GM12878 (cell line): ENCODE data around the gene GOLIM4. TPM values are rescaled to one million over a fixed set of nuclear protein-coding genes. Genes with fewer than 3 reads are reported as not detected.

Source experiments
- BMI1 ChIP-seq: fragments of 450-650 bp; IDR thresholded peaks from 2 replicates; pipeline ENCODE4 v1.6.1; 2016; ENCODE audit warnings: mild to moderate bottlenecking, moderate library complexity, borderline replicate concordance
- EED ChIP-seq: sonication (generic); IDR thresholded peaks from 2 replicates; pipeline ENCODE4 v1.6.1; 2016; ENCODE audit warnings: antibody characterized with exemption, low read depth
- ETV6 ChIP-seq, 2 experiments: fragments of 450-650 bp in 1 of 2; IDR thresholded peaks in 1 of 2; conservative IDR thresholded peaks in 1 of 2; 2 replicates each; pipeline ENCODE4 v1.6.1; 2014; ENCODE audit warnings: antibody characterized with exemption in 1 of 2, borderline replicate concordance in 1 of 2, low read depth in 1 of 2, mild to moderate bottlenecking in 1 of 2, moderate library complexity in 1 of 2
- EZH2 ChIP-seq: IDR thresholded peaks from 2 replicates; pipeline ENCODE4 v1.6.1; 2012; ENCODE audit warnings: low read depth, mild to moderate bottlenecking, control low read depth, inconsistent platforms, low read length, borderline replicate concordance; ENCODE audit not compliant: control insufficient read depth
- HDAC2 ChIP-seq: fragments of 200-600 bp; sonication (generic); IDR thresholded peaks from 2 replicates; pipeline ENCODE4 v1.6.1; 2017
- MLLT1 ChIP-seq: fragments of 450-650 bp; IDR thresholded peaks from 2 replicates; pipeline ENCODE4 v1.6.1; 2016; ENCODE audit warnings: mild to moderate bottlenecking
- PAX8 ChIP-seq: fragments of 450-650 bp; IDR thresholded peaks from 2 replicates; pipeline ENCODE4 v1.6.1; 2017; ENCODE audit warnings: mild to moderate bottlenecking, moderate library complexity
- POU2F2 ChIP-seq: IDR thresholded peaks from 3 replicates; pipeline ENCODE4 v1.6.1; 2011; ENCODE audit warnings: low read depth, mild to moderate bottlenecking, low read length, borderline replicate concordance
- RELA ChIP-seq: fragments of 450-650 bp; IDR thresholded peaks from 2 replicates; pipeline ENCODE4 v1.8.0; 2014; ENCODE audit warnings: borderline replicate concordance; ENCODE audit not compliant: partially characterized antibody
- SREBF2 ChIP-seq: IDR thresholded peaks from 2 replicates; pipeline ENCODE4 v1.6.1; 2012; ENCODE audit warnings: mild to moderate bottlenecking, low read length
- SRF ChIP-seq, 2 experiments: IDR thresholded peaks; 2 replicates each; pipeline ENCODE4 v1.6.1; 2011; ENCODE audit warnings: low read depth in 2 of 2, low read length in 2 of 2, mild to moderate bottlenecking in 1 of 2, moderate library complexity in 1 of 2
- WRNIP1 ChIP-seq: IDR thresholded peaks from 2 replicates; pipeline ENCODE4 v1.6.1; 2011; ENCODE audit warnings: low read depth, low read length, improper control_type of control experiment, borderline replicate concordance
- ZBTB11 ChIP-seq: fragments of 450-650 bp; formaldehyde crosslinking; IDR thresholded peaks from 2 replicates; pipeline ENCODE4 v1.5.0; 2022; ENCODE audit warnings: mild to moderate bottlenecking, missing genetic modification characterization
- ZNF207 ChIP-seq: fragments of 450-650 bp; IDR thresholded peaks from 2 replicates; pipeline ENCODE4 v1.6.1; 2014; ENCODE audit warnings: antibody characterized with exemption, mild to moderate bottlenecking, borderline replicate concordance
- ZNF592 ChIP-seq: fragments of 450-650 bp; IDR thresholded peaks from 2 replicates; pipeline ENCODE4 v1.6.1; 2017; ENCODE audit warnings: mild to moderate bottlenecking, moderate library complexity
- ZNF687 ChIP-seq: fragments of 450-650 bp; IDR thresholded peaks from 2 replicates; pipeline ENCODE4 v1.6.1; 2017; ENCODE audit warnings: mild to moderate bottlenecking, moderate library complexity
- polyA plus RNA-seq, 11 experiments: library from polyadenylated mRNA; depleted of rRNA in 4 of 11; unstranded in 6 of 11; stranded (reverse) in 5 of 11; fragments of >200 nt; fragmentation: Nextera tagmentation in 4 of 11; fragmentation: Illumina TruSeq in 1 of 11; extraction: Ambion mirVana in 4 of 11; extraction: Trizol in 1 of 11; gene quantifications; 1 replicate in 1 of 11; 2 replicates in 10 of 11; pipeline versions ENCODE4 v1.2.1 to v1.2.3, GENCODE V29; 2011 to 2016; ENCODE audit warnings: inconsistent platforms in 2 of 11, missing spikeins in 2 of 11, low read depth in 1 of 11
- total RNA-seq, 4 experiments: library from RNA; depleted of rRNA in 3 of 4; stranded (reverse); fragments of >200 nt in 3 of 4; fragmentation: Illumina TruSeq in 1 of 4; extraction: Trizol in 1 of 4; gene quantifications; 2 replicates each; pipeline versions ENCODE4 v1.2.1 to v1.2.3, GENCODE V29; 2013 to 2021

Gene GOLIM4
- total and polyA plus RNA-seq, 10 of the 15 experiments (the other 5 are each of a cell fraction or from before 2014, with no cell fraction given): 11.1 to 32.4 (median 19.3) TPM

- TF ChIP-seq ZNF592: no peak
- TF ChIP-seq ZBTB11 (CRISPR knock-in tag): no peak
- TF ChIP-seq ETV6 (conservative IDR thresholded peaks at IDR 0.05 in 1 of 2, IDR thresholded peaks at IDR 0.05 in 1 of 2; ENCODE audit: borderline replicate concordance in 1 of 2, low read depth in 1 of 2): no peak
- TF ChIP-seq SREBF2: no peak
- TF ChIP-seq WRNIP1: no peak
- no peak for TF ChIP-seq HDAC2
- TF ChIP-seq MLLT1: 0 out of 2 replicates have a peak, but pooled peaks have one; percentile 7
- TF ChIP-seq SRF (IDR thresholded peaks at IDR 0.05; ENCODE audit: low read depth in 2 of 2, low read length in 2 of 2): no peak
- 0 out of 2 replicates have a peak, but pooled peaks have one; percentile 33 for TF ChIP-seq ZNF207
- no peak for TF ChIP-seq EZH2
- TF ChIP-seq EED: no peak; the same call in 1 of the 2 replicates
- no peak for TF ChIP-seq POU2F2
- no peak for TF ChIP-seq PAX8
- no peak for TF ChIP-seq ZNF687
- no peak for TF ChIP-seq RELA
- no peak for TF ChIP-seq BMI1
Observed at GRCh38 chr3:168095611-168096209, at the start of gene GOLIM4 (continued).
